SKM-1 (cell line): ENCODE measurements around the gene PHC2.
"Not testable (repeated sequence)": the region's sequence is repeated elsewhere in the genome, so short reads cannot be mapped to it uniquely, and the experiment has no call there.

Experiments
- DNase-seq: peaks from one replicate; lab custom pipeline; 2025; ENCODE audit not compliant: unreplicated experiment; lab: John Stamatoyannopoulos, UW

The PHC2 gene

GRCh38 chr1:33297911-33298622 lies 132.8 kb downstream of the PHC2 start:
- DNase-seq = no peak

DNA sequence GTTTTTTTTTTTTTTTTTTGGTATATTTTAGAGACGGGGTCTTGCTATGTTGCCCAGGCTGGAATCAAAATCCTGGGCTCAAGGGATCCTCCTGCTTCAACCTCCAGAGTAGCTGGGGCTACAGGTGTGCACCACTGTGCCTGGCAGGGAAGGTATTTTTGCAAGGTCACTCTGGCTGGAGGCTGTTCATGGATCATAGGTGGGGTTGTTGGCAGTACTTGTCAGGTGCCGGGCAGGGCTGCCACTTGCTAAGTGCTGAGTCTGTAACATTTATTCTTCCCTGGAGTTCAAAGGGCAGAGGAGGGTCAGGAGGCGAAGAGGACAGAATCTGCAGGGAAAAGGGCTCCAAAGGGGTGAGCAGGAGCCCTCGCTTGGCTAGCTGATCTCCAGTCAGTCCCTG lies 134.1 kb downstream of the PHC2 start:
- no peak for DNase-seq

DNA sequence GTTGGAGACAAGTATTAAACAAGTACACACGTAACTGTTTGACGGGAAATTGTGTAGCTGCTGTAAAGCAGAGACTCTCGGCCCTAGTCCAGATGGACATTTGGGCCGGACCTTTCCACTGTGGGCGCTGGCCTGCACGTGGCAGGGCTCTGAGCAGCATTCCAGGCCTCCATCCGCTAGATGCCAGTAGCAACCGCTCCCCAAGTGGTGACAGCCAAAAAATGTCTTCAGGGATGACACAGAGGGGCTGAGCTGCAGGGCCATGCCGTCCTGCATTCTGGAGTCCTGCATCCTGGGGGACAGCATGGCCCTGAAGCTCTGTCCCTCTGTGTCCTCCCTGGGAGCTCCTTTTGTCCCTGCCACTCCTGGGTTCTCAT lies 134.8 kb downstream of the PHC2 start:
- DNase-seq = no peak

DNA sequence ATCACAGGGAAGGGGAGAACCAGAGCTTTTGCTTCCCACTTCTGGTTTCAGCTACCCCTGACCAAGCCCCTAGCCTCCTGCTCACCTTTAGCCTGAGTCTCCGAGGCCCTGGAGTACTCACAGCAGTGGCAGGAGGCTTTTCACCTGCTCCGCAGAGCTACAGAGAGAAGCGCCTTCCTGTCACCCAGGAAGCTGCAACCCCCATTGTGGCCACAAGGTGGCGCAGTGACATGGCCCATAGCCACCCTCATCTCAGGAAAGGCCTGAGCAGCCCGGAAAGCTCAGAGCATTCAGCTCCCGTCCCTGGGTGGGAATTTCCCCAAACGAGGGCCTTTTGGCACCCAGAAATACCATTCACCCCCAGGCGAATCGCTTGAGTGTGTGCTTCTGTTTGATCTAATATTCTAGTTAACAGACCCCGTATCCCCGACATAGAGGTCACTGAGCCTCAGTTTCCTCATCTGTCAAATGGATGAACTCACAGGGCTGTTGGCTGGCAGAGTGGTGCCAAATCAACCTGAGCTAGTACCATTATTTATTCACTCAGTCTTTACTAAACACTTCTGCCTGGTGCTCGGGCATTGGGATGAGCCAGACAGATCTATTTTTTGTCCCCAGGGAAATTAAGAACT lies 135.3 kb downstream of the PHC2 start:
- DNase-seq = peak; percentile 41

DNA sequence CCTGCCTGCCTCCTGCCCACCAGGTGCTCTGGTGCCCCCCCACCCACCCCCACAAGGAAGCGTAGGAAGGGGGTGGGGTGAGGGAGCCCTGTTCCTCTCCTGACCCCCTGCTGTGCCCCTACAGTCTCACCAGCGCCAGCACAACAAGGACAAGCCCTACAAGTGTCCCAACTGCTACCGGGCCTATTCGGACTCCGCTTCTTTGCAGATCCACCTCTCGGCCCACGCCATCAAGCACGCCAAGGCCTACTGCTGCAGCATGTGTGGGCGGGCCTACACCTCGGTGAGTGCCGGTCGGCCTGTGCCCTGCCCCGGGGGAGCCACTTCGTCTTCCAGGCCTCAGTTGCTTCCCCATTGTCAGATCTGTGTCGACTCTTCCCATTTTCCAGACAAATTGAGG lies 135.9 kb downstream of the PHC2 start:
- no peak for DNase-seq

GRCh38 chr1:33294071-33295010 lies 136.6 kb downstream of the PHC2 start:
- DNase-seq = no peak

- no peak for DNase-seq
Measured at GRCh38 chr1:33292726-33293340, 138.1 kb downstream of the PHC2 start.

DNA sequence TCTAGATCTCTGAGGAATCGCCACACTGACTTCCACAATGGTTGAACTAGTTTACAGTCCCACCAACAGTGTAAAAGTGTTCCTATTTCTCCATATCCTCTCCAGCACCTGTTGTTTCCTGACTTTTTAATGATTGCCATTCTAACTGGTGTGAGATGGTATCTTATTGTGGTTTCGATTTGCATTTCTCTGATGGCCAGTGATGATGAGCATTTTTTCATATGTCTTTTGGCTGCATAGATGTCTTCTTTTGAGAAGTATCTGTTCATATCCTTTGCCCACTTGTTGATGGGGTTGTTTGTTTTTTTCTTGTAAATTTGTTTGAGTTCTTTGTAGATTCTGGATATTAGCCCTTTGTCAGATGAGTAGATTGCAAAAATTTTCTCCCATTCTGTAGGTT lies 140.3 kb downstream of the PHC2 start:
- DNase-seq = not testable (repeated sequence)

DNA sequence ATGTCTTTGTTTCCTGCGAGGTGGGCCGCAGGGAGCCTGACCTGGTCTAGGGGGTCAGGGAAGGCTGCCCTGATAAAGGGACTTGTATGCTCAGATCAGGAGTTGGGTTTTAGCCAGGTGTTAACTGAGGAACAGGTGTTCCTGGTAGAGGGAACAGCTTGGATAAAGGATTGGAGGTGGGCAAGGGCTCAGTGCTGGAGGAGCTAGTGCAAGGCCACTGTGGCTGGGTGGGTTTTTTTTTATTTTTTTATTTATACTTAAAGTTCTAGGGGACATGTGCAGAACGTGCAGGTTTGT lies 141.1 kb downstream of the PHC2 start:
- DNase-seq = no peak

DNA sequence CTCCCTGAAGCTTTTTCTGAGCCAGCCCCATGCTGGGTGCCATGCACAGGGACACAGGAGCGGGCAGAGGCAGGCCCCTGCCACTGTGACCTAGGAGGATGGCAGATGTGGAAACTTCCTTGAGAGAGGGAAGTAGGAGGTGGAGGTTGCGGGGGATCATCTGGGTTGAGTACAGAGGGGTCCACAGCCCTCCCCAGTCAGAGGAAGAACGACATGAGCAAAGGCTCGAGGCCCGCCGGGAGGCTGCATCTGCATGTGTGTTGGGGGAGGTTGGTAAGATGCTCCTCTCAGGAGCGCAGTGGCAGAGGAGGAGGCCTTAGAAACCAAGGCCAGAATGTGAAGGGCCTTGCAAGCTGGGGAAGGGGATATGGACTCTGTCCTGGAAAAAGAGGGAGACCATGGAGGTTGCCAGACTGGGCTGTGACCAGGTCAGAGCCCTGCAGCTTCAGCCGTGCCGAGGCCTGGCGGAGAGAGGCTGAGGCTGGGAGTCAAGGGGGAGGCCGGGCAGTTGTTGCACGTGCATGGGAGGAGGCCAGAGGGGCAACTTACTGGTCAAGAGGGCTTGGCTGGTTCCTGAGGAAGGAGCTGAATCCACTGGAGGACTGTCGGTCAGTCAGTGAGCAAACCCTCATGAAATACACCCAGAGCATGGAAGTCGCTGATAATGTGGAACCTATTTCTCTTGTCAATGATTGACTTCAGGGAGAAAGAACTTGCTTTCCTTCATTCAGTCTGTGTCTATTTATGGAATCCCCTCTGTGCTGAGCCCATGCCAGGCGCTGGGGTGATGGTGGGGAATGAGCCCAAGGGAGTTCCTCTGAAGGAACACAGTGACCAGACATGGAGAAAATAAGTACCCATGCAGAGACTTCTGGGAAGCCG lies 141.7 kb downstream of the PHC2 start:
- no peak for DNase-seq

GRCh38 chr1:33287317-33287716 lies 143.6 kb downstream of the PHC2 start:
- no peak for DNase-seq

DNA sequence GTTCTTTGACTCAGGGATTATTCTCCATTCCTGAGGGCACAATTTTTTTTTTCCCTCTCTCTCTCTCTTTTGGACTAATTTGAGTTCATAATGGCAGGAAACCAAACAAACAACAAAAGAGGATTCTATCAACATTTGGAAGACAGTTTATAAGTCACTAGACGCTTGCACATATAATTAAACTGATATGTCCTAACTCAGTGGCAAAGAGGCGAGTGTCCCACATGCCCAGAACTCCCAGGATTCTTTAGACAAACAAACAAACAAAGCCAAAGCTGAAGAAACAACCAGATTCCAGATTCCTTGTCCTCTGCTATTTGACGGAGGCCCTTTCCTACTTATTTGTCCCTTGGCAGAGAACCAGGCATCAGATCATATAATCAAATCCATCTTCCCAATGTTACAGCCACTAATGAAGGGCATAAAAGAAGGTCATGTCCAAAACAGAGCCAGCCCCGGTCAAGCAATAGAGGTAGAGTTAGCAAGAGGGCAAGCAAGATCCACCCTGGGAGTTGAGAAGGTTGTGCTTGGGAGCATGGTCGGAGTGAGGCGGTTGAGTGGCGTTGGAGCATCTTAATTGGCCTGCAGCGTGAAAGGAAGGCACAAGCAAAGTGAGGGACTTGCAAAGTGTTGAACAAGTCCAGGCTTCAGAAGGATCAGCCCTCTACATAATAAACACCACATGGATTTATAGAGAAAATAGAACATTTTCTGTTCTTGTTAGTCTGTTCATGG lies 144.3 kb downstream of the PHC2 start:
- no peak for DNase-seq

GRCh38 chr1:33284049-33284448 lies 146.8 kb downstream of the PHC2 start:
- no peak for DNase-seq

DNA sequence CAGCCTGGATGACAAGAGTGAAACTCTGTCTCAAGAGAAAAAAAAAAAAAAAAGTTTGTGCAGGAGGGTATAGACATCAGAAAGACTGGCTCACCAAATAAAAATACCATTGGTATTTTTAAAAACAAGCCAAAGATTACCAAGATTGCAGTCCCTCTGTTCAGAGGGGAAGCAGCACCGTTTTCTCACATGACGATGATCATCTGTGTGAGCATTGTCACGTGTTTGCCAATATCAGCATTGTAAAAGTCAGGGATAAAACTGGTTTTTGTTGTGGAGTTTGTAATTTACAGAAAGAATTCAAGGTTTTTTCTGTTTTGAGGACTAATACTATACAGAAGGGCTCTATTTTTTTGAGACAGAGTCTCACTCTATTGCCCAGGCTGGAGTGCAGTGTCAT lies 148.1 kb downstream of the PHC2 start:
- DNase-seq = no peak

GRCh38 chr1:33281554-33282303 lies 149.2 kb downstream of the PHC2 start:
- DNase-seq = no peak

- DNase-seq = no peak
Measured at GRCh38 chr1:33280091-33280661, 150.7 kb downstream of the PHC2 start.

- no peak for DNase-seq
Measured at GRCh38 chr1:33277488-33278084, 153.3 kb downstream of the PHC2 start.

DNA sequence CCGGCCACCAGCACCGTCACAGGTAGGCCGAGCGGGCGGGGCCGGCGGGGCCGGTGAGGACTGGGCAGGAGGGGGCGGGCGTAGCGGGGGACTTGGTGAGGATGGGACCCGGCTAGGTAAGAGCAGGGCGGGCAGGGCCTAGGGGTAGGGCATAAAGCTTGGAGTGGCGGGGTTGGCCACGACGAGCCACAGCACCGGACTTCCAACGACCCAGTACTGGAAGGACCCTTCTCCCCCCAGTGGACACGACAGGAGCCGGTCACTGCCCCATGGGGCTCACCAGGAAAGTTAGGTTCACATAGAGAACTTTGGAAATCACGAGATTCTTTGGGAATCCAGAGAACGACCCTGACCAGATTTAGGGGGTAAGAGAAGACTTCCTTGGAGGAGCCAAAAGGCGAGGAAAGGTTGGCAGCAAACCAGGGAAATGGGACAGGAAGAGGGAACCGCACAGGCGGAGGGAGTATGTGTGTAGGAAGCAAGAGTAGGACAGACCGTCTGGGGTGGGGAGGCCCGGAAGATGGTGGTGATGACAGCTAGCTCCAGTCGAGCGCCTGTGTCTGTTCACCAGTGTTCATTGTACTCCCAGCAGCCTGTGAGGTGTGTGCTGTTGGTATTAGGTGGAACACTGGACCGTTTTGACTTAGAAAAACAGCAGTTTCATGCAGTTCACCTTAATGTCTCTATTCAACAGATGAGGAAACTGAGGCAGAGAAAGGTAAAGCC lies 154.2 kb downstream of the PHC2 start:
- DNase-seq = no peak
